Hypothalamus (tissue), 51 donors: ENCODE data around the gene SH2B2.
A peak's percentile ranks its signal among the peaks of the same experiment; 100 is the strongest.
"Not testable (repeated sequence)": the region's sequence is repeated elsewhere in the genome, so short reads cannot be mapped to it uniquely, and the experiment has no call there.

Experiments used
- DNase-seq, 51 donors: peaks; one replicate each; lab custom pipeline; 2025; lab: John Stamatoyannopoulos, UW

The SH2B2 gene

GRCh38 chr7:102284891-102285539 is 1.7 kb upstream of the SH2B2 start:
- DNase-seq, result peak in 20 of 51 donors; percentile 5 to 28 (median 20)

GRCh38 chr7:102285540-102286236 is 980 bp upstream of the SH2B2 start:
- DNase-seq, result no peak

- peak in 37 of 51 donors; percentile 6 to 61 (median 38) for DNase-seq
Observed at GRCh38 chr7:102287111-102287980, 678 bp downstream of the SH2B2 start.

GRCh38 chr7:102287981-102288278 is 1.3 kb downstream of the SH2B2 start:
- DNase-seq, result no peak

GRCh38 chr7:102288285-102288930 is 1.7 kb downstream of the SH2B2 start:
- DNase-seq, result peak in 2 of 51 donors; percentile 8 to 13

GRCh38 chr7:102289057-102289456 is 2.4 kb downstream of the SH2B2 start:
- no peak for DNase-seq

- DNase-seq, result no peak
Observed at GRCh38 chr7:102291056-102291915, 4.6 kb downstream of the SH2B2 start.

GRCh38 chr7:102291916-102292267 is 5.2 kb downstream of the SH2B2 start:
- DNase-seq, result no peak

- peak in 1 of 51 donors; percentile 7 for DNase-seq
Observed at GRCh38 chr7:102292813-102293798, 6.4 kb downstream of the SH2B2 start.

GRCh38 chr7:102294589-102294988 is 7.9 kb downstream of the SH2B2 start:
- DNase-seq, result no peak

GRCh38 chr7:102295346-102296178 is 8.9 kb downstream of the SH2B2 start:
- DNase-seq, result peak in 6 of 51 donors; percentile 10 to 36 (median 27)

GRCh38 chr7:102296179-102296438 is 9.4 kb downstream of the SH2B2 start:
- no peak for DNase-seq

- DNase-seq, result no peak
Observed at GRCh38 chr7:102296514-102296913, 9.8 kb downstream of the SH2B2 start.

GRCh38 chr7:102297487-102298218 is 11.0 kb downstream of the SH2B2 start:
- no peak for DNase-seq

- DNase-seq, result peak in 2 of 51 donors; percentile 8 to 22
Observed at GRCh38 chr7:102300643-102301221, 14.1 kb downstream of the SH2B2 start.

GRCh38 chr7:102301367-102301766 is 14.7 kb downstream of the SH2B2 start:
- not testable (repeated sequence) for DNase-seq

GRCh38 chr7:102302025-102302424 is 15.4 kb downstream of the SH2B2 start:
- DNase-seq, result peak in 1 of 51 donors; percentile 47
